Endothelial cell of umbilical vein (primary cell): ENCODE results near the gene TLR1. TPM values are rescaled to one million over a fixed set of nuclear protein-coding genes. Genes with fewer than 3 reads are reported as not detected.

ENCODE experiments used
- BruUV-seq: library from RNA; stranded (reverse); fragments of 400-500 nt; replicated peaks from 2 replicates; lab custom pipeline; 2021; lab: Mats Ljungman, UMichigan
- CTCF ChIA-PET: fragments of 300-600, 350-600 bp; sonication (Branson Sonifier 250); formaldehyde crosslinking; loops from one replicate; lab custom pipeline; 2021; ENCODE audit warnings: antibody characterized with exemption, inconsistent platforms; lab: Charles Lee
- POLR2A ChIA-PET: fragments of 300-600, 350-600 bp; sonication (Branson Sonifier 250); formaldehyde crosslinking; loops from one replicate; lab custom pipeline; 2021; ENCODE audit warnings: antibody characterized with exemption, inconsistent platforms; lab: Charles Lee
- DNase-seq: peaks from one replicate; pipeline ENCODE4 v3.0.0-alpha.2; 2011; ENCODE audit warnings: low read depth, low spot score
- FAIRE-seq: peaks from 2 replicates; lab custom pipeline; 2011; peaks lifted over from hg19 to GRCh38; lab: Jason Lieb, UNC
- H2AFZ ChIP-seq: 2 replicates; pipeline ENCODE4 v1.6.0; 2012; ENCODE audit warnings: low read depth, low read length, control low read depth, inconsistent platforms
- H3K27ac ChIP-seq: 2 replicates; pipeline ENCODE4 v1.5.1; 2011; ENCODE audit warnings: low read depth, mild to moderate bottlenecking, control low read depth, low read length, moderate library complexity; ENCODE audit not compliant: insufficient read depth
- H3K27me3 ChIP-seq, 2 experiments: 2 replicates each; pipeline versions ENCODE4 v1.6.0 to v1.6.1; 2011; ENCODE audit warnings: low read length in 2 of 2, mixed read lengths in 1 of 2; ENCODE audit not compliant: control insufficient read depth in 2 of 2, insufficient read depth in 2 of 2
- H3K36me3 ChIP-seq, 2 experiments: 2 replicates in 1 of 2; 3 replicates in 1 of 2; pipeline ENCODE4 v1.5.1; 2011; ENCODE audit warnings: low read length in 2 of 2, mild to moderate bottlenecking in 1 of 2, moderate library complexity in 1 of 2; ENCODE audit not compliant: control insufficient read depth in 2 of 2, insufficient read depth in 2 of 2; ENCODE audit errors: extremely low read depth in 1 of 2
- H3K4me1 ChIP-seq: 3 replicates; pipeline ENCODE4 v1.5.1; 2011; ENCODE audit warnings: mild to moderate bottlenecking, low read length; ENCODE audit not compliant: control insufficient read depth, insufficient read depth; ENCODE audit errors: extremely low read depth
- H3K4me2 ChIP-seq: 2 replicates; pipeline ENCODE4 v1.6.1; 2011; ENCODE audit warnings: low read length, control low read depth, mixed read lengths; ENCODE audit not compliant: insufficient read depth
- H3K4me3 ChIP-seq, 3 experiments: fragments of 200-600 bp in 1 of 3; sonication (generic), shearing (Covaris generic) in 1 of 3; replicated peaks in 1 of 3; 2 replicates each; pipeline ENCODE4 v1.5.1; 2011 to 2016; ENCODE audit warnings: control low read depth in 3 of 3, low read length in 3 of 3, mild to moderate bottlenecking in 2 of 3, inconsistent platforms in 1 of 3, low read depth in 1 of 3, moderate library complexity in 1 of 3; ENCODE audit not compliant: insufficient read depth in 1 of 3
- H3K79me2 ChIP-seq: 2 replicates; pipeline ENCODE4 v1.6.0; 2012; ENCODE audit warnings: low read length, inconsistent platforms; ENCODE audit not compliant: control insufficient read depth, insufficient read depth
- H3K9ac ChIP-seq: replicated peaks from 2 replicates; pipeline ENCODE3; 2011; ENCODE audit warnings: low read length, control low read depth; ENCODE audit not compliant: insufficient read depth; ENCODE audit errors: extremely low read depth
- H3K9me1 ChIP-seq: replicated peaks from 3 replicates; pipeline ENCODE4 v1.6.0; 2011; ENCODE audit warnings: mild to moderate bottlenecking, low read length; ENCODE audit not compliant: control insufficient read depth, insufficient read depth; ENCODE audit errors: extremely low read depth
- H3K9me3 ChIP-seq: replicated peaks from 2 replicates; pipeline ENCODE4 v1.5.1; 2012; ENCODE audit warnings: low read length, inconsistent platforms; ENCODE audit not compliant: control insufficient read depth, insufficient read depth
- H4K20me1 ChIP-seq: replicated peaks from 2 replicates; pipeline ENCODE3; 2011; ENCODE audit warnings: mild to moderate bottlenecking, low read length; ENCODE audit not compliant: control insufficient read depth, insufficient read depth; ENCODE audit errors: extremely low read depth
- CTCF ChIP-seq, 2 donors: IDR thresholded peaks; 1 replicate in 1 of 2; 2 replicates in 1 of 2; pipeline ENCODE4 v1.5.1; 2011; ENCODE audit warnings: low read length in 2 of 2, mild to moderate bottlenecking in 2 of 2, moderate library complexity in 2 of 2, control low read depth in 1 of 2, inconsistent platforms in 1 of 2, low read depth in 1 of 2; ENCODE audit not compliant: insufficient read depth in 1 of 2; ENCODE audit errors: extremely low read depth in 1 of 2
- EZH2 ChIP-seq: IDR thresholded peaks from 2 replicates; pipeline ENCODE4 v1.6.1; 2012; ENCODE audit warnings: borderline replicate concordance, low read depth, mild to moderate bottlenecking, moderate library complexity, low read length, inconsistent platforms; ENCODE audit not compliant: severe bottlenecking
- FOS ChIP-seq: IDR thresholded peaks from 2 replicates; pipeline ENCODE4 v1.6.1; 2011; ENCODE audit warnings: mild to moderate bottlenecking, low read length, moderate library complexity, borderline replicate concordance; ENCODE audit not compliant: insufficient read depth
- GATA2 ChIP-seq: IDR thresholded peaks from 2 replicates; pipeline ENCODE4 v1.7.0; 2011; ENCODE audit warnings: low read depth, mild to moderate bottlenecking, moderate library complexity, mixed read lengths, low read length; ENCODE audit not compliant: insufficient read length, insufficient read depth
- JUN ChIP-seq: IDR thresholded peaks from 2 replicates; pipeline ENCODE4 v1.6.1; 2011; ENCODE audit warnings: borderline replicate concordance, low read depth; ENCODE audit not compliant: insufficient read length, insufficient read depth
- MAX ChIP-seq: IDR thresholded peaks from 2 replicates; pipeline ENCODE4 v1.6.1; 2011; ENCODE audit not compliant: insufficient read depth, insufficient read length
- MYC ChIP-seq: IDR thresholded peaks from one replicate; pipeline ENCODE4 v1.6.1; 2011; ENCODE audit warnings: mild to moderate bottlenecking, low read depth, low read length
- POLR2A ChIP-seq: IDR thresholded peaks from 2 replicates; pipeline ENCODE4 v1.6.1; 2012; ENCODE audit warnings: low read depth, mild to moderate bottlenecking, control low read depth, low read length
- POLR2AphosphoS5 ChIP-seq: IDR thresholded peaks from 2 replicates; pipeline ENCODE4 v1.6.1; 2012; ENCODE audit warnings: low read depth, mild to moderate bottlenecking, control low read depth, low read length, moderate library complexity; ENCODE audit not compliant: insufficient read depth
- dilution Hi-C: fragments of 300-500 bp; cut with MboI; formaldehyde crosslinking; loops from one replicate; pipeline ENCODE4 v1.15.0; 2019; ENCODE audit warnings: low sequenced_read_pairs; ENCODE audit not compliant: extremely low pct_ligation_motif_present
- intact Hi-C: fragments of 100-400 bp; cut with micrococcal nuclease; formaldehyde crosslinking; loops from one replicate; pipeline ENCODE4 v1.10.0; 2022
- polyA plus RNA-seq, 4 experiments: library from polyadenylated mRNA; depleted of rRNA in 3 of 4; stranded (reverse) in 3 of 4; unstranded in 1 of 4; fragments of >200 nt; gene quantifications; 2 replicates each; pipeline versions ENCODE4 v1.2.1 to v1.2.3, GENCODE V29; 2011 to 2012; ENCODE audit warnings: missing spikeins in 1 of 4
- total RNA-seq: library from RNA; stranded (reverse); gene quantifications from 2 replicates; pipeline ENCODE4 v1.2.3, GENCODE V29; 2021

Gene TLR1
- total and polyA plus RNA-seq, 2 donors (not counting 3 experiments of a cell fraction or from before 2014, with no cell fraction given), result 0.81 to 2.7 TPM

- POLR2A ChIA-PET, result no interaction called here
- dilution Hi-C loops, result no loop called here
Measured at GRCh38 chr4:38822748-38823303, 18.2 kb upstream of the TLR1 start.

More at GRCh38 chr4:38822748-38823303, 18.2 kb upstream of the TLR1 start:
- Histone ChIP-seq H3K9me1 (no peaks in the 10 kb centered on the region), H4K20me1 (no peaks in the 10 kb centered on the region), H3K79me2 (no peaks in the 10 kb centered on the region), H3K9ac (no peak overlapping the region), H3K4me2 (no peak overlapping the region), H3K27ac (no peak overlapping the region), H2AFZ (no peak overlapping the region), H3K4me1 (no peaks in the 10 kb centered on the region), H3K9me3 (no peaks in the 10 kb centered on the region), H3K36me3 (no peaks in the 10 kb centered on the region), H3K4me3 (no peak overlapping the region), H3K27me3 (peaks cover 13 to 14% of the 10 kb centered on the region in 2 experiments)
- DNase-seq (no peak), FAIRE-seq (no peak)
- CTCF ChIA-PET, result interaction anchor here (0.9 to 1.2 kb wide), 2 partner anchors 33 to 40 kb away, joined by 3 read pairs; partner anchors contain the start of gene TLR10
- intact Hi-C loops, result no loop called here
- no TSS peak for BruUV-seq
- no peak for TF ChIP-seq POLR2AphosphoS5
- TF ChIP-seq GATA2, result no peak
- no peak for TF ChIP-seq MAX
- no peak for TF ChIP-seq FOS
- TF ChIP-seq CTCF (IDR thresholded peaks at IDR 0.05; ENCODE audit: extremely low read depth in 1 of 2, insufficient read depth in 1 of 2, low read depth in 1 of 2, low read length in 2 of 2), result no peak
- TF ChIP-seq MYC, result no peak
- no peak for TF ChIP-seq EZH2
- no peak for TF ChIP-seq JUN
- no peak for TF ChIP-seq POLR2A
